Measurements from ENCODE around the gene SNAI3. TPM values are rescaled to one million over a fixed set of nuclear protein-coding genes. Genes with fewer than 3 reads are reported as not detected.

Gene SNAI3
- total RNA-seq, 1 experiment from 2014 or later = 9.1 TPM

- TF ChIP-seq ZNF532 (CRISPR knock-in tag; IDR thresholded peaks at IDR 0.05; ENCODE audit: borderline replicate concordance) (no peak), SMAD4 (CRISPR knock-in tag; IDR thresholded peaks at IDR 0.05) (no peak), TCF7 (CRISPR knock-in tag; IDR thresholded peaks at IDR 0.05; ENCODE audit: low read depth) (no peak), ZBTB43 (CRISPR knock-in tag; IDR thresholded peaks at IDR 0.05) (no peak), EMX1 (CRISPR knock-in tag; IDR thresholded peaks at IDR 0.05) (no peak), E2F5 (CRISPR knock-in tag; IDR thresholded peaks at IDR 0.05) (no peak), ZNF138 (CRISPR knock-in tag; conservative IDR thresholded peaks at IDR 0.05) (no peak), ZNF423 (CRISPR knock-in tag; IDR thresholded peaks at IDR 0.05) (no peak), CBFB (CRISPR knock-in tag; IDR thresholded peaks at IDR 0.05; ENCODE audit: low read depth) (no peak), E2F4 (CRISPR knock-in tag; IDR thresholded peaks at IDR 0.05; ENCODE audit: borderline replicate concordance, low read depth) (no peak), HMGA2 (CRISPR knock-in tag; IDR thresholded peaks at IDR 0.05) (no peak), MLX (CRISPR knock-in tag; IDR thresholded peaks at IDR 0.05) (no peak), NFATC4 (CRISPR knock-in tag; IDR thresholded peaks at IDR 0.05) (no peak), GTF2I (CRISPR knock-in tag; conservative IDR thresholded peaks at IDR 0.05) (no peak)
Observed at GRCh38 chr16:88678224-88678979, 7.9 kb downstream of the SNAI3 start (continued).

- no peak for ATAC-seq
- Mint-ChIP-seq H3K9me3 (no peaks in the 10 kb centered on the region), H3K27ac (no peak overlapping the region), H3K27me3 (ENCODE audit: low read depth) (no peaks in the 10 kb centered on the region), H3K4me3 (no peak overlapping the region), H3K4me1 (no peaks in the 10 kb centered on the region; the same call in 1 of the 2 replicates), H3K36me3 (peaks cover 2% of the 10 kb centered on the region; the same call in 1 of the 2 replicates)
- CTCF ChIA-PET = no interaction called here
- POLR2A ChIA-PET = no interaction called here
- no peak for DNase-seq (ENCODE audit: low spot score)
- TF ChIP-seq OVOL2 (CRISPR knock-in tag; IDR thresholded peaks at IDR 0.05; ENCODE audit: borderline replicate concordance) = no peak
- no peak for TF ChIP-seq GRHL2 (CRISPR knock-in tag; IDR thresholded peaks at IDR 0.05; ENCODE audit: insufficient replicate concordance, severe bottlenecking)
- TF ChIP-seq MXD4 (CRISPR knock-in tag; IDR thresholded peaks at IDR 0.05; ENCODE audit: borderline replicate concordance) = no peak
- TF ChIP-seq AR (CRISPR knock-in tag; IDR thresholded peaks at IDR 0.05) = no peak
- TF ChIP-seq JAZF1 (CRISPR knock-in tag; IDR thresholded peaks at IDR 0.05) = no peak
- TF ChIP-seq MYBL2 (CRISPR knock-in tag; IDR thresholded peaks at IDR 0.05) = no peak
- no peak for TF ChIP-seq ZMAT4 (CRISPR knock-in tag; IDR thresholded peaks at IDR 0.05)
- TF ChIP-seq KAT7 (CRISPR knock-in tag; IDR thresholded peaks at IDR 0.05; ENCODE audit: borderline replicate concordance) = no peak
- TF ChIP-seq CREM (CRISPR knock-in tag; IDR thresholded peaks at IDR 0.05) = no peak
- TF ChIP-seq FOXP1 (CRISPR knock-in tag; IDR thresholded peaks at IDR 0.05; ENCODE audit: borderline replicate concordance) = no peak
- no peak for TF ChIP-seq MAX (CRISPR knock-in tag; IDR thresholded peaks at IDR 0.05)
- no peak for TF ChIP-seq ZNF396 (CRISPR knock-in tag; IDR thresholded peaks at IDR 0.05; ENCODE audit: borderline replicate concordance)
Observed at GRCh38 chr16:88677721-88678120, 8.6 kb downstream of the SNAI3 start.
